A673 (cell line): ENCODE measurements around the gene ARAP2. TPM values are rescaled to one million over a fixed set of nuclear protein-coding genes. Genes with fewer than 3 reads are reported as not detected.

Source experiments
- BruUV-seq: library from RNA; stranded (reverse); fragments of 400-500 nt; replicated peaks from 2 replicates; lab custom pipeline; 2021; lab: Mats Ljungman, UMichigan
- CTCF ChIA-PET: fragments of 300-600 bp; sonication (Branson Sonifier 250); formaldehyde crosslinking; loops from one replicate; lab custom pipeline; 2022; ENCODE audit warnings: antibody characterized with exemption; lab: Charles Lee
- POLR2A ChIA-PET: fragments of 300-600 bp; sonication (Branson Sonifier 250); formaldehyde crosslinking; loops from one replicate; lab custom pipeline; 2022; ENCODE audit warnings: antibody characterized with exemption; ENCODE audit not compliant: low non-redundant PET; lab: Charles Lee
- DNase-seq: peaks from one replicate; pipeline ENCODE4 v3.0.0-alpha.2; 2015; ENCODE audit warnings: low spot score
- H3K27ac ChIP-seq: fragments of 200-600 bp; sonication (generic); 2 replicates; pipeline ENCODE4 v1.5.1; 2016; ENCODE audit warnings: mixed run types, low read depth, mild to moderate bottlenecking, mixed read lengths, antibody characterized with exemption, low read length; ENCODE audit not compliant: poor library complexity, severe bottlenecking
- H3K27me3 ChIP-seq: fragments of 200-600 bp; sonication (generic); replicated peaks from 2 replicates; pipeline ENCODE4 v1.6.1; 2017; ENCODE audit warnings: mixed run types, low read depth, mild to moderate bottlenecking, mixed read lengths, antibody characterized with exemption, low read length; ENCODE audit not compliant: insufficient read depth, poor library complexity
- H3K36me3 ChIP-seq: fragments of 200-600 bp; sonication (generic); 2 replicates; pipeline ENCODE4 v1.6.1; 2016; ENCODE audit warnings: mixed run types, mild to moderate bottlenecking, mixed read lengths, antibody characterized with exemption, low read length; ENCODE audit not compliant: insufficient read depth, poor library complexity, severe bottlenecking
- H3K4me1 ChIP-seq: fragments of 200-600 bp; sonication (generic); 2 replicates; pipeline ENCODE4 v1.6.1; 2017; ENCODE audit warnings: mixed run types, mild to moderate bottlenecking, mixed read lengths, antibody characterized with exemption, low read length; ENCODE audit not compliant: insufficient read depth, poor library complexity, severe bottlenecking
- H3K4me3 ChIP-seq: fragments of 200-600 bp; sonication (generic); 2 replicates; pipeline ENCODE4 v1.5.1; 2016; ENCODE audit warnings: low read depth, mixed run types, mild to moderate bottlenecking, mixed read lengths, low read length; ENCODE audit not compliant: poor library complexity, severe bottlenecking
- H3K9me3 ChIP-seq: fragments of 200-600 bp; sonication (generic); 2 replicates; pipeline ENCODE4 v1.6.1; 2016; ENCODE audit warnings: mixed run types, low read depth, mild to moderate bottlenecking, mixed read lengths, antibody characterized with exemption, low read length; ENCODE audit not compliant: poor library complexity, severe bottlenecking
- CTCF ChIP-seq: fragments of 300-800, 200-600 bp; sonication (generic); conservative IDR thresholded peaks from 2 replicates; pipeline ENCODE4 v1.5.1; 2017; ENCODE audit warnings: low read depth, mild to moderate bottlenecking, antibody characterized with exemption, low read length, moderate library complexity, mixed read lengths
- EZH2 ChIP-seq: fragments of 200-600 bp; sonication (generic); IDR thresholded peaks from 2 replicates; pipeline ENCODE4 v1.6.1; 2017; ENCODE audit warnings: borderline replicate concordance, low read depth, mild to moderate bottlenecking, mixed read lengths, antibody characterized with exemption, low read length; ENCODE audit not compliant: poor library complexity, severe bottlenecking
- intact Hi-C: fragments of 100-400 bp; cut with micrococcal nuclease; formaldehyde crosslinking; loops from one replicate; pipeline ENCODE4 v1.10.0; 2022; ENCODE audit not compliant: unreplicated experiment
- total RNA-seq: library from RNA; stranded (reverse); gene quantifications from 2 replicates; pipeline ENCODE4 v1.2.3, GENCODE V29; 2021

The ARAP2 gene
- total RNA-seq, 1 experiment from 2014 or later = 0.06 TPM

GRCh38 chr4:36082817-36083216 lies 161.5 kb downstream of the ARAP2 start:
- intact Hi-C loops = no loop called here
- no TSS peak for BruUV-seq
- no peak for DNase-seq
- POLR2A ChIA-PET = no interaction called here
- Histone ChIP-seq H3K27ac (no peak overlapping the region), H3K36me3 (no peaks in the 10 kb centered on the region), H3K4me1 (no peaks in the 10 kb centered on the region), H3K27me3 (no peaks in the 10 kb centered on the region), H3K9me3 (no peaks in the 10 kb centered on the region), H3K4me3 (no peak overlapping the region)
- no peak for TF ChIP-seq EZH2
- no peak for TF ChIP-seq CTCF
- CTCF ChIA-PET = no interaction called here

GRCh38 chr4:36081185-36081584 lies 163.1 kb downstream of the ARAP2 start:
- Histone ChIP-seq H3K27ac (no peak overlapping the region), H3K9me3 (no peaks in the 10 kb centered on the region), H3K36me3 (no peaks in the 10 kb centered on the region), H3K27me3 (no peaks in the 10 kb centered on the region), H3K4me1 (no peaks in the 10 kb centered on the region), H3K4me3 (no peak overlapping the region)
- POLR2A ChIA-PET = no interaction called here
- no peak for DNase-seq
- intact Hi-C loops = no loop called here
- CTCF ChIA-PET = no interaction called here
- no peak for TF ChIP-seq EZH2
- no peak for TF ChIP-seq CTCF
- BruUV-seq = no TSS peak

- no peaks in the 10 kb centered on the region for H3K27me3 ChIP-seq
- CTCF ChIA-PET = no interaction called here
- BruUV-seq = no TSS peak
- H3K36me3 ChIP-seq = no peaks in the 10 kb centered on the region
- DNase-seq = no peak
- POLR2A ChIA-PET = no interaction called here
- no peaks in the 10 kb centered on the region for H3K4me1 ChIP-seq
- H3K4me3 ChIP-seq = no peak overlapping the region
- no peak overlapping the region for H3K27ac ChIP-seq
- intact Hi-C loops = no loop called here
- H3K9me3 ChIP-seq = no peaks in the 10 kb centered on the region
- TF ChIP-seq CTCF (no peak), EZH2 (no peak)
Observed at GRCh38 chr4:36079666-36080065, 164.6 kb downstream of the ARAP2 start.
